Stimulated activated CD8-positive, alpha-beta memory T cell treated with anti-CD3 and anti-CD28 coated beads, Interleukin-15, amount 100 ng/mL, for 1 hour (primary cell): ENCODE results near the gene AGER.
A peak's percentile ranks its signal among the peaks of the same experiment; 100 is the strongest.
"Not testable (repeated sequence)": the region's sequence is repeated elsewhere in the genome, so short reads cannot be mapped to it uniquely, and the experiment has no call there.

ENCODE experiments used
- DNase-seq: peaks from one replicate; pipeline ENCODE4 v3.0.0-alpha.2; 2020; ENCODE audit warnings: low read depth

The AGER gene

GRCh38 chr6:32198866-32199265 is 14.8 kb upstream of the AGER start:
- no peak for DNase-seq

GRCh38 chr6:32198345-32198696 is 14.3 kb upstream of the AGER start:
- DNase-seq: no peak

- no peak for DNase-seq
Observed at GRCh38 chr6:32196682-32197616, 12.9 kb upstream of the AGER start.

- DNase-seq: peak; percentile 27
Observed at GRCh38 chr6:32195902-32196681, 12.0 kb upstream of the AGER start.

- DNase-seq: peak; percentile 99
Observed at GRCh38 chr6:32195652-32195901, 11.5 kb upstream of the AGER start.

GRCh38 chr6:32194825-32195651 is 11.0 kb upstream of the AGER start:
- DNase-seq: no peak

GRCh38 chr6:32194388-32194787 is 10.3 kb upstream of the AGER start:
- DNase-seq: no peak

DNA sequence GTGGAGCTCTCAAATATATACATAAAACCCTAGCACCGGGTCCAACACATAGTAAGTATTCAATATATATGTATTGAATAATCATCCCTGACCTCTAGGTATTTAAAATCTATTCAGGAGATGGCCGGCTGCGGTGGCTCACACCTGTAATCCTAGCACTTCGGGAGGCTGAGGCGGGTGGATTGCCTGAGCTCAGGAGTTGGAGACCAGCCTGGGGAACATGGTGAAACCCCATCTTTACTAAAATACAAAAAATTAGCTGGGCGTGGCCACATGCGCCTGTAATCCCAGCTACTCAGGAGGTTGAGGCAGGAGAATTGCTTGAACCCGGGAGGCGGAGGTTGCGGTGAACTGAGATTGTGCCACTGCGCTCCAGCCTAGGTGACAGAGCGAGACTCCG is 9.0 kb upstream of the AGER start:
- not testable (repeated sequence) for DNase-seq

DNA sequence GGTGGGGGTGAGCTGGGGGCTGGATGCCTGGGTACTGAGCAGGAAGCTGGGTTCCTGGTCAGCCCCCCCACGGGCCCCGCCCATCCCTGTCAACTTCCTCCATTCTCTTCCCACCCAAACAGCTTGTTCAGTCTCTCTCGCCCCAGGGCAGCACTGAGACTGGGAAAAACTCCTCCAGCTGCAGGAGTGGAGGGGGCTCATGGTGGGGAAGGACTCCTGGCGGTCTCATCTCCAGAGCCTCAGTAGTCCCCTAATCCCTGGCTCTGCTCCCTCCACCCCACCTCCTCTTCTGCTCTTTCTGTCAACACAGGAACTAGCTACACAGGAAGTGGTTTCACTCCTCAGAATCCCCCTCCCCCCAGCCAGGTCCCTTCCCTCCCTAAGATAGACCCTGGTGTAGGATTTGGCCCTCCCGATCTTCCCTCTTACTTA is 8.6 kb upstream of the AGER start, which contains the start of gene GPSM3:
TSS of gene GPSM3 (minus strand) at position 36 of the 432 bp plus-strand sequence. CDS start 130 bp downstream, outside the sequence.
- peak; percentile 21 for DNase-seq

- no peak for DNase-seq
Observed at GRCh38 chr6:32191696-32192607, 7.9 kb upstream of the AGER start.

DNA sequence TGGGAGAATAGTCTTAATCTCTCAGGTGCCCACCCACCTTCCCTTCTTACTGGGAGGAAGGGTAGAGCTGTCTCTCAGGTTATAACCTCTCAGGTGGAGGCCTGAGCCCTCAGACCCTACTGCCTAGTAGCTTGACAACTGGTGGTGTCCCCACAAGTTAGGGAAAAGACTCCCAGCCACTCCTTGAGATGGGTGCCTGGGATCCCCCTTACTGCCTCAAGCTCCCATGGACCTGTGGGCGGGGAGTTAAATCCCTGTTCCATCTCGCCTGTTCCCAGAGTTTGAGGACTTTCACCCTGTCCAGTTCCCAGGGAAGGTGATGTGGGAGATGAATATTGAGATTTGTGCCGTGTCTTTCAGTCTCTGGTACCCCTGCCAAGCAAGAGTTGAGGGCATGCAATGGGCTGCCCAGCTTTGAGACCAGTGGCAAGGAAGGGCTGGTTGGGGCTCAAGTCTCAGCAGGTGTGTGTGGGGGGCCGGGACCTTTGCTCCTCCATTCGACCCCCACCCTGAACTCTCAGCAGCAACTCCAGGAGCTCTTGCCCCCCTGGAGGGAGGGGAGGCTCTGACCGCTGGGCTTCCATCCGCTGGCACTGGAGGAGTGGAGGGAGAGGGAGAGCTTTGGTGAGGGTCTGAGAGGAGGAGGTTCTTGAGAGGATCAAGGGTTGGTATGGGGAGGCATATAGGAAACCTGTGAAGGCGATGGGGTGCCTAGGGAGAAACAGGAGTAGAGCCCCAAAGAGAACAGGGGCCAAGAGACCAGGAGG is 7.0 kb upstream of the AGER start:
- DNase-seq: no peak

DNA sequence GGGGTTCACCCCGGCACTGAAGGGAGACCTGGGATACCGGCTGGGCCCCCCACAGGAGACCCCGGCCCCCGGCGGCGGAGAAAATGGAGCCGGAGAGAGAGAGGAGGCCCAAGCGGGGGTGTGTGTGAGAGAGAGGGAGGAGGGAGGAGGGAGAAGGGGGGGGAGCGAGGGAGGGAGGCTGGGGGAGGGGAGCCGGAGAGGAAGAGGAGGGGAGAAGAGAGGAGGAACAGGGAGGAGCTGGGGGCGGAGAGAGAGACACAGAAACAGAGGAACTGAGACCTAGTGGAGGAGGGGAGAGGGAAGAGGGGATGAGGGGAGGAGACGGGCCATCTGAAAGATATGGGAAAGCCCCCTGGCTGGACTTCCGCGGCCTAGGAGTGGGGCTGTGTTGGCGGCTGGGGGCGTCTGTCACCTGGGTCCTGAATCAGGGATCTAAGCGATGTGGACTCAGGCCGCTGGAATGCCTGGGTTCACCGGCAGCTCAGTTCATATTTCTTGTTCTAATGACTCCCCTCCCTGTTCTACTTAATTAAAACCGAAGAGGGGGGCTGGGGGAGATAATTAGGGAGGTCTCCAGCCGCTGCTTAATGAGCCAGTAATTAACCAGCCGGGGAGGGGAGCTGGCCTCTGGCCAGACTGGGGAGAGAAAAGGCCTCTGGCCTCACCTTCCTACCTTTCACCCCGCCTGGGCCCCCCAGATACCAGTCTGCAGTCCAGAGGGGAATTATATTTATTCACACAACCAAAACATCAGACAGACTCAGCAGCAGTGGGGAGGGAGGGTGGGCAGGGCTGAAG is 6.2 kb upstream of the AGER start, which contains the start of gene PBX2:
TSS of gene PBX2 (minus strand) at position 149 of the 798 bp plus-strand sequence. CDS start 287 bp downstream, outside the sequence.
- peak; percentile 73 for DNase-seq

GRCh38 chr6:32189742-32190053 is 5.6 kb upstream of the AGER start:
- DNase-seq: no peak

- no peak for DNase-seq
Observed at GRCh38 chr6:32189069-32189741, 5.2 kb upstream of the AGER start.

DNA sequence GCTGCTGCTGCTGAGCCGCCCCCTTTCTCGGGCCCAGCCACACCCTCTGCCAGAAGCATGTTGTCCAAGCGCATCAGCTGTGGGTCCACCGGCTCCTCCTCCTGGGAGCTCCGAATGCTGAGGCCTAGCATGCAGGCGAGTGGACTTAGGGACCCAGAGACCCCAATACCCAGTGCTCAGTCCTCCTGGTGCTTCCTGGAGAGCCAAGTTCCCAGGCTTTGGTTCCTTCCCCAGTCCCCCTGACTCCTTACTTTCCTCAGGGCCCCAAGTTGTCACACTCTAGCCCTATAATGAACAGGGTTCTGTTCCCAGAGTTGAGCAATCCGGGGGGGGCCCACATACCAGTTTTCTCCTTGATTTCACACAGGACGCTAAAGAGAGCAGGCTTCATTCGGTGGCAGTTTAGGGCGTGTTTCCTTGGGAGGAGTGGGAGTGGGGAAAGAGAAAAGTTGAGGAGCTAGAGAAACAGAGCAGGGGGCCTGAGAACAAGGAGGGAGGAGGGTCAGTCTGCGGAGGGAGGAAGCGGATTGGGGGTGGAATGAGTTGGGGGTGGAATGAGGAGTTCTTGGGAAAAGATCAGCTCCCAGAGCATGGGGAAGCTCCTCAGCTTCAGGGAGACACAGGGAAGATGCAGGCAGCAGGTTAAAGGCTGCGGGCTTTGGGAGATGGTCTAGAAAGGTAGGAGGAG is 4.5 kb upstream of the AGER start:
- DNase-seq: no peak

DNA sequence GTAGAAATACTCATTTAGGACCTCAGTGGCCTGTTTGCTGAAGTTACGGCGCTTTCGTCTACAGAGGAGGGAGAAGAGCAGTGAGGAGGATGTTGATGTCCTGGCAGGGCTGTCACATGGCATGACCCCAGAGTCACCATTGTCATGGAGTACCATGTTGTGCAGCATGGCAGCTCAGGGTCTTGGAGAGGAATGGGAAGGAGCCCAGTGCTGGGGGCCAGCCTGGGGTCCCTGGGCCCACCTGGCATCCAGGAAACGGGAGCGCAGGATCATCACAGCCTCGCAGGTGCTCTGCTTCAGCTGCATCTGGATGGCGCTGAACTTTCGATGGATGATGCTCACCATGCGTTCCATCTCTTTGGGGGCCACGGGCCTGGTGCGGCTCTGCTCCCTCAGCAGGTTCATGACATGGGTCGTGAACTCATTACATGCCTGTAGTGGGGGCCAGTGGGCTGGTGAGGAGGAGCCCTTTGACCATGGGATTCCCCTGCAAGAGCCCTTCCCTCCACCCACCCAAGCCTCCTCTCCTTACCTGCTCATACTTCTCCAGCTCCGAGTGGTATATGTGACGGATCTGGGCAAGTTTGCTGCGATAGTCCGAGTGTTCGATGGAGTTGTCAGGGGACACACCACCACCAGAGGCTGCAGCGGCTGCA is 3.8 kb upstream of the AGER start:
- not testable (repeated sequence) for DNase-seq

- no peak for DNase-seq
Observed at GRCh38 chr6:32187009-32187709, 3.1 kb upstream of the AGER start.
